Stimulated activated naive CD4-positive, alpha-beta T cell treated with Interleukin-2 at 50 U/mL for 16 hours (primary cell): ENCODE measurements around the gene ZNF750.

Experiments
- DNase-seq: peaks from one replicate; lab custom pipeline; 2025; lab: John Stamatoyannopoulos, UW

The ZNF750 gene

GRCh38 chr17:82839617-82840292 lies at the start of gene ZNF750:
Gene ZNF750 (minus strand): TSS chr17:82840022. CDS start chr17:82832454, 7,568 bp downstream.
- no peak for DNase-seq

GRCh38 chr17:82888583-82889495 lies 49.0 kb upstream of the ZNF750 start:
- no peak for DNase-seq

GRCh38 chr17:82887255-82888164 lies 47.7 kb upstream of the ZNF750 start:
- DNase-seq = no peak

- no peak for DNase-seq
These were observed 45.1 kb upstream of the ZNF750 start for GRCh38 chr17:82884970-82885353.

- DNase-seq = no peak
These were observed 44.6 kb upstream of the ZNF750 start for GRCh38 chr17:82884341-82884969.

- DNase-seq = no peak
These were observed 43.7 kb upstream of the ZNF750 start for GRCh38 chr17:82883419-82884031.

GRCh38 chr17:82882715-82883418 lies 43.0 kb upstream of the ZNF750 start:
- DNase-seq = peak; percentile 70

- no peak for DNase-seq
These were observed 42.3 kb upstream of the ZNF750 start for GRCh38 chr17:82881900-82882714.

- no peak for DNase-seq
These were observed 41.6 kb upstream of the ZNF750 start for GRCh38 chr17:82881324-82881823.

GRCh38 chr17:82880620-82881323 lies 41.0 kb upstream of the ZNF750 start:
- no peak for DNase-seq

GRCh38 chr17:82879241-82879640 lies 39.4 kb upstream of the ZNF750 start:
- DNase-seq = no peak

GRCh38 chr17:82878527-82878926 lies 38.7 kb upstream of the ZNF750 start:
- no peak for DNase-seq

GRCh38 chr17:82876602-82877379 lies 37.0 kb upstream of the ZNF750 start:
- DNase-seq = no peak

GRCh38 chr17:82876149-82876548 lies 36.3 kb upstream of the ZNF750 start:
- DNase-seq = no peak

- DNase-seq = no peak
These were observed 35.6 kb upstream of the ZNF750 start for GRCh38 chr17:82875407-82875856.

- no peak for DNase-seq
These were observed 34.4 kb upstream of the ZNF750 start for GRCh38 chr17:82874011-82874835.

- DNase-seq = no peak
These were observed 33.7 kb upstream of the ZNF750 start for GRCh38 chr17:82873521-82873920.
